NCI-H1417 treated with DMSO at 0.1 percent for 48 hours (cell line): Measurements from ENCODE around the gene ELN.
"Not testable (repeated sequence)": the region's sequence is repeated elsewhere in the genome, so short reads cannot be mapped to it uniquely, and the experiment has no call there.

Experiments
- DNase-seq: peaks from one replicate; lab custom pipeline; 2025; lab: John Stamatoyannopoulos, UW

Gene ELN

DNA sequence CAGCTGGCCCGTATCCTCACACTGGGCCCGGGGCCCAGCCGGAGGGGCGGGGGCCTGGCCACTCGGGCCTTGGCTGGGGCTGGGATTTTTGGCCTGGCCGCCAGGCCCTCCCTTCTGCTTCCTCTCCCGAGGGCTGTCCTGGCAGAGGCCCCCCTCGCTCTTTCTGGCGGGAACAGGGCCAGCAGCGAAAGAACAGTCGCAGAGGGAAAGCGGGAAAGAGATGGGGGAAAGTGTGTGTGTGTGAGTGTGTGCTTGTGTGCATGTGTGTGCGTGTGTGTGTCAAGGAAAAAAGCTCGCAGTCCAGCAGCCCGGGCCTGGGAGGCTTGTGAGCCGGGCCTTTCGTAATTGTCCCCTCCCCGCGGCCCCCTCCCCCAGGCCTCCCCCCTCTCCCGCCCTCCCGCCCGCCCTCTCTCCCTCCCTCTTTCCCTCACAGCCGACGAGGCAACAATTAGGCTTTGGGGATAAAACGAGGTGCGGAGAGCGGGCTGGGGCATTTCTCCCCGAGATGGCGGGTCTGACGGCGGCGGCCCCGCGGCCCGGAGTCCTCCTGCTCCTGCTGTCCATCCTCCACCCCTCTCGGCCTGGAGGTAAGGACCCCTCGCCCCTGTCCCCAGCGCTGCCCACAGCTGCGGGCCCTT, at the start of gene ELN:
Gene ELN, plus strand, starts transcription at position 491 of the 638 bp plus-strand sequence. Its CDS starts 15 bp downstream, at position 506.
- no peak for DNase-seq

GRCh38 chr7:73978661-73979563, 49.1 kb upstream of the ELN start:
- DNase-seq = no peak

- DNase-seq = not testable (repeated sequence)
These were observed 48.3 kb upstream of the ELN start for GRCh38 chr7:73979656-73980055.

DNA sequence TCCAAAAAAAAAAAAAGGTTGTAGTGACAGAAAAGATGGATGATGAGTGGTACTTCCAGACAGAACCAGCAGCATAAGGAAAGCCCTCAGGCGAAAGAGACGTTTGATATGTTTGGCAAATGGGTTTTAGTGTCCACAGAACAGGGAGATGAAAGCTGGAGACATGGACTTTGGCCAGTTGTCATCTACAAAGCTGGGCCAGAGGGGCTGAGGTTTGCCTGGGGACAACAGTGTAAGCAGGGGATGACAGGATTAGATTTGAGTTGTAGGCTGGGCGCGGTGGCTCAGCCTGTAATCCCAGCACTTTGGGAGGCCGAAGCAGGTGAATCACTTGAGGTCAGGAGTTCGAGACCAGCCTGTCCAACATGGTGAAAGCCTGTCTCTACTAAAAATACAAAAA, 47.8 kb upstream of the ELN start:
- no peak for DNase-seq

GRCh38 chr7:73981933-73982332, 46.0 kb upstream of the ELN start:
- DNase-seq = no peak

DNA sequence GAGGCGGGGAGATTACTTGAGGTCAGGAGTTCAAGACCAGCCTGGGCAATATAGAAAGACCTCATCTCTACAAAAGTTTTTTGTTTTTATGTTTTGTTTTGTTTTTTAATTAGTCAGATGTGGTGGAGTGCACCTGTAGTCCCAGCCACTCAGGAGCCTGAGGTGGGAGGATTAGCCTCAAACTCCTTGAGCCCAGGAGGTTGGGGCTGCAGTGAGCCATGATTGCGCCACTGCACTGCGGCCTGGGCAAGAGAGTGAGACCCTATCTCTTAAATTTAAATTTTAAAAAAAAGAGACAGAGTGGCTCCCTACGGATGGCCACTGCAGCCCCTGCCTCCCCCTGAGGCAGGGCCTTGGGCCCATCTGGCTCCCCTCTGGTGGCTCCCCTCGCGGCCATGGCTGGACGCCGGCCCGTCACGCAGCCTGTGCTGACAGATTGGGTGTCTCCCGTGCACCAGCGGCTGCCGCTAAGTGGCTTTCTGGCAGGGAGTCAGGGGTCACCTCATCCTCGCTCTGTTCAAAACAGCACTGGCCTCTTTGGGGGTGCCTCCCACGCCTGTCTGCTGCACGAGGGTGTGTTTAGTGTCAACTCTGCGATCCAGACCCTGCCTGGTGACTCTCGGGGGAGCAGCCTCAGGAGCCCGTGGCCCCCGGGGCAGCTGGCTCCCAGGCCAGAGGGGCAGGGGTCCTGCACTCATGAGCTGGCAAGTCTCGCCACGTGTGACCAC, 44.4 kb upstream of the ELN start:
- no peak for DNase-seq

- no peak for DNase-seq
These were observed 43.3 kb upstream of the ELN start for GRCh38 chr7:73984481-73985205.

GRCh38 chr7:73985737-73986141, 42.2 kb upstream of the ELN start:
- no peak for DNase-seq

DNA sequence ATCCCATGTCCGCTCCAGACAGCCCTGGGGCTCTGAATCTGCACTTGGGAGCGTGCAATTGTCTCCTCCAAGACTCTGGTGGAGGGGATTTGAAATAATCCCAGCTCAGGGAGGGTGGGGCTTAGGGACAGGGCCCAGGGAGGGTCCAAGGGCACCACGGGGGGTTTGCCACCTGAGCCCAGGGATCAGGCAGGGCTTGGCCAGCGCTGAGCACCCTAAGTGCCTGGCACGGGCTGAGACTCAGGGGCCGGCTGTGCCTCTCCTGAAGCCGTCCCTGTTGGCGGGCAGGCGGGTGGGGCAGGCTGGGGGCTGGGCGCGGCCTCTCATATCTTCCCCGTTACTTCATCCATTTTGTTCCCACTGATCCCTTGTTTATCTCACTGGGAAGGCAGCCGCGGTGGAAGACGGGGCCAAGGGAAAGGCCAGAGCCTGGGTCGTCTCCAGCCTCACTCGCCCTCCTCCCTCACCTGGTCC, 41.8 kb upstream of the ELN start:
- no peak for DNase-seq

- no peak for DNase-seq
These were observed 40.7 kb upstream of the ELN start for GRCh38 chr7:73987298-73987697.

- no peak for DNase-seq
These were observed 39.8 kb upstream of the ELN start for GRCh38 chr7:73988197-73988596.

- no peak for DNase-seq
These were observed 36.4 kb upstream of the ELN start for GRCh38 chr7:73991522-73992100.

- no peak for DNase-seq
These were observed 35.8 kb upstream of the ELN start for GRCh38 chr7:73992101-73992562.

GRCh38 chr7:73994023-73994422, 34.0 kb upstream of the ELN start:
- no peak for DNase-seq

- DNase-seq = no peak
These were observed 33.2 kb upstream of the ELN start for GRCh38 chr7:73994761-73995160.

DNA sequence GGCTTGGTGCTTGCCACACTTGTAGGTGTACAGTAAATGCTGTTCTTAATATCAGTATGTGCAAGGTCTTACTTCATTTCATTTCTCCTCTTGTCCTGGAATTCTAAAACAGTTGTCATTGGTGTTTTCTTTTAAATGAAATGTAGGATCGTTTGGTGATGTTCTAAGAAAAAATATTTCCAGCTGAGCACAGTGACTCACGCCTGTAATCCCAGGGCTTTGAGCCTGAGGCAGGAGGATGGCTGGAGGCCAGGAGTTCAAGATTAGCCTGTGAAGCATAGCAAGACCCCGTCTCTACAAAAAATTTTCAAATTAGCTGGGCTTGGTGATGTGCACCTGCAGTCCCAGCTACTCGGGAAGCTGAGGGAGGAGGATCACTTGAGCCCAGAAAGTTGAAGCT, 32.6 kb upstream of the ELN start:
- no peak for DNase-seq

GRCh38 chr7:73995821-73996511, 32.0 kb upstream of the ELN start:
- no peak for DNase-seq

DNA sequence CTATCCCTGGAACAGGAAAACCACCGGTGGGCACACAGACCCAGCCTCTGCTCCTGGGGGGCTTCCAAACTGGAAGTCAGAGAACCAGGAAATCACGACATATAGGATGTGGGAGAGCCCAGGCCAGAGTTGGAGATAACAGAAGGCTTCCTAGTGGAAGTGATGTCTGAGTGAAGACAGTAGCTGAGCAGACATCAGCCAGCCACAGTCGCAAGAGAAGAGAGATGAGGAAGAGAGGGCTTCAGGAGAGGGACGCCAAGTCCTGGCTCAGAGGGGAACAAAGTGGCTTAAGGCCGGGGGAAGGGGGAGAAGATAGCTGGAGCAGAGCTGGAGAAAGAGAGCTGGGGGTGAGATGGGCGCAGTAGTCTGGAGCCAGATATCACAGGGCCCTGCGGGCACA, 30.9 kb upstream of the ELN start:
- no peak for DNase-seq

DNA sequence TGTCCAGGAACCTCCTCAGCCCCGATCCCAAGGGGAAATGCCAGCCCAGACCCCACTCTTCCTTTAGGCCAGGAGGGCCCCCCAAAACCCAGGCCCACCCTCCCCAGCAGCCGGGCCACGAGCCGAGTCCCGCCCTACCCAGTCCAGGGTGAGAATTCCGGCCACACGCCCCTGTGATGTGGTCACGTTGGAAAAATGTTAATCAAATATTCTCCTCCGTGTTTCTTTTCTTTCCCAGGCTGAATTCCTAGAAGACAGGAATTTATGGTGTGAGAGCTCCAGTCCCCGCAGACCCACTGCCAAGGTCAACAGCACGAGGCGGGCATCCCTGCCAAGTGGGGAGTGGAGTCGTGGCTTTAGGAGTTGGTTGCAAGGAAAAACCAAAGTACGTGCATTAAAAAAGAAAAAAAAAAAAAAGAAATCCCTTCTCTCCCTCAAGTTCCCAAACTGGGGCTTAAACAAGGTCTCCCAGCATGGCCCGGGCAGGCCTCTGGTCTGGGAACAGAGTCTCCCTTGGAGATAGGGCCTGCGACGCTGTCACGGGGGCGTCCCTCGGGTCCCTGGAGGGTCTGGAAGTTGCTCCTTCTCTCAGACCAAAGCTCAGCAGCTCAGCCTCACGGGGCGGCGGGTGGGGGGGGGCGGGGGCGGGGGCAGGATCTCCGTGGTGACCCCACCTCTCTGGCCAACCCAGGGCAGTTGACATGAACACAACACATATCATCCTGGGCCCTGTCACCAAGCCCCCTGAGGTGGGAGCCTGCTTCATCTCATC, 28.1 kb upstream of the ELN start:
- no peak for DNase-seq
